HG02642 (cell line): Measurements from ENCODE around the gene CREB3L4.
A peak's percentile ranks its signal among the peaks of the same experiment; 100 is the strongest.
"Not testable (repeated sequence)": the region's sequence is repeated elsewhere in the genome, so short reads cannot be mapped to it uniquely, and the experiment has no call there.

Experiments used
- ATAC-seq: cut with Tn5 transposase; IDR thresholded peaks from one replicate; pipeline ENCODE4 v1.9.1; 2021; ENCODE audit warnings: mild to moderate bottlenecking; ENCODE audit not compliant: unreplicated experiment, poor library complexity

Gene CREB3L4

DNA sequence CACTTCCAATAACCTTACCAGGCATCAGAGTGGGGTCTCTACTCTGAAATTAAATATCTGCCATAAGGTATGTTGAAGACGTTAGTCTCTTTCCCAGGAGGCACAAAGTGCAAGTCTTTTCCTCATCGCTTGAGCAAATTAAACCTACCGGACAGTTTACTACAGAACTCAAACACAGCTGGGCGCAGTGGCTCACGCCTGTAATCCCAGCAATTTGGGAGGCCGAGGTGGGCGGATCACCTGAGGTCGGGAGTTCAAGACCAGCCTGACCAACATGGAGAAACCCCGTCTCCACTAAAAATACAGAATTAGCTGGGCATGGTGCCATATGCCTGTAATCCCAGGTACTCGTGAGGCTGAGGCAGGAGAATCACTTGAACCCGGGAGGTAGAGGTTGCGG lies 11.4 kb downstream of the CREB3L4 start:
- not testable (repeated sequence) for ATAC-seq

DNA sequence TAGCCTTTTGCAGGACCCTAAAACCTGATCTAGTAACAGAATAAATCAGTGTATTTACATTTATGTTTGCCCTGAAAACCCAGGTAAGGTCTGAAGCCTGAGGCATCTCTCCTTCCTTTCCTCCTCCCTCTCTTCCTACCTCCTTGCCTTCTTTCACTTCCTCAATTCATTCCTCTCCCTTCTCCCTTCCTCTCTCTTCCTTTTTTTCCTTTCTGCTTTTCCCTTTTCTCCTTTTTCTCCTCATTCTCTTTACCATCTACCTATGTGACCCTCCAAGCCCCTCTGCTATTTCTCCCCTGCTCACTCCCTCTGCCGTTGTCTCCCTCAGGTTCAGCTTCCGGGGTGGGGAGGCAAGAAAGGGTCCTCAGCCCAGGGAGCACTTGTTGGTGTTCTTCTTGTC lies 14.0 kb downstream of the CREB3L4 start:
- ATAC-seq: not testable (repeated sequence)

DNA sequence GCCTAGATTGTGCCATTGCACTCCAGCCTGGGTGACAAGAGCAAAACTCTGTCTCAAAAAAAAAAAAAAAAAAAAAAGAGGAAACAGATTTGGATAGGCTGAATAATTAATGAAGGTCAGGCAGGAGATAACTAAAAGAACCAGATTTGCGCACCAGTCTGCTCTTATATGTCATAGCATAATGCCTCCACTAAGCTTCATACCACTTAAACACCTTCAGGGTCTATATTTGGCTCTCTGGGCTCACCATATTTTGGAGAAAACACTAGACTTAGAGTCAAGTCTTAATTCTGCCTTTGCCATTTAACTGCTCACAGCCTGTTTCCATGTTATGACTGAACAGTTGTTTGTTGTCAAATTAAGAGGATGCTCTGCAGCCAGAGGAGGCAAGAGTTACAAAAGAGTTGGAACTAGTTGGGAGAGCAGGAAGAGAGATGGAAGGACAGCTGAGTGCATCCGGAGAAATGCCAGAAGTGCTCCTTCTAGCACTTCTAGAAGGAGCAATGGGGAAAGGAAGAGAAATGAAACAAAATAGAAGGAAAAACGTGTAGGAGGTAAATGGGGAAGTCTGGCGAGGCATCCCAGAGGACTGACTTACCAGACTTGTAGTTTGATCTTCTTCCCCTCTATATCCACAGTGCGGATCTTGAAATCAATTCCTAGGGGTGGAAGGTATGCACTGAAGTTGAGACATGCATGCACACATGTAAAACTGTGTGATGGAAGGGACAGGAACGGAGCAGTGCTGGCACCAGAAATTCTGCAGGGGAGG lies 16.6 kb downstream of the CREB3L4 start:
- no peak for ATAC-seq

DNA sequence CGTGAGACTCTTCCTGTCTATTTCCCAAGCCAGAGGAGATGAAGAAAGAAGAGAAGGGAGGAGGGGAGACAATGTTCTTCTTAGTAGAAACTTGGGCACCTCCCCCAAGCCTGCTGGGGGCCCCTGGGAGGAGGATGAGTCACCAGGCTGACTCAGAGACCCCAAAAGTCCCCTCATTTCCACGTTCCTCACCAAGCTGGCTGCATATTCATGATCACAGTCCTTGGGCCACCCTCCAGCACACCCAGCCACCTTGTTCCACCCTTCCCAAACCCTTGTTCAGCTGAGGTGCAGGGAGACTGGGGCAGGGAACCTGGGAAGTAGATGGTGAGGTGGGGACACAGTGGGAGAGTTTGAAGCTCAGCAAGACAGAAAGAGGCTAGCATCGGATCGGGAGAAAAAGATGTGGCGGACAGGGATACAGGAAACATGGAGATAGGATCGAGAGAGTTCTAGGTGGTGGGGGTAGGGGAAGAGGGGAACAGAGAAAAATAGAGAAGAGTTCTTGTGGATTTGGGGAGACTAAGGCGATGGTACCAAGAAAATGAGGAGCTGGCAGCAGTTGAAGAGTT lies 17.7 kb downstream of the CREB3L4 start:
- no peak for ATAC-seq

DNA sequence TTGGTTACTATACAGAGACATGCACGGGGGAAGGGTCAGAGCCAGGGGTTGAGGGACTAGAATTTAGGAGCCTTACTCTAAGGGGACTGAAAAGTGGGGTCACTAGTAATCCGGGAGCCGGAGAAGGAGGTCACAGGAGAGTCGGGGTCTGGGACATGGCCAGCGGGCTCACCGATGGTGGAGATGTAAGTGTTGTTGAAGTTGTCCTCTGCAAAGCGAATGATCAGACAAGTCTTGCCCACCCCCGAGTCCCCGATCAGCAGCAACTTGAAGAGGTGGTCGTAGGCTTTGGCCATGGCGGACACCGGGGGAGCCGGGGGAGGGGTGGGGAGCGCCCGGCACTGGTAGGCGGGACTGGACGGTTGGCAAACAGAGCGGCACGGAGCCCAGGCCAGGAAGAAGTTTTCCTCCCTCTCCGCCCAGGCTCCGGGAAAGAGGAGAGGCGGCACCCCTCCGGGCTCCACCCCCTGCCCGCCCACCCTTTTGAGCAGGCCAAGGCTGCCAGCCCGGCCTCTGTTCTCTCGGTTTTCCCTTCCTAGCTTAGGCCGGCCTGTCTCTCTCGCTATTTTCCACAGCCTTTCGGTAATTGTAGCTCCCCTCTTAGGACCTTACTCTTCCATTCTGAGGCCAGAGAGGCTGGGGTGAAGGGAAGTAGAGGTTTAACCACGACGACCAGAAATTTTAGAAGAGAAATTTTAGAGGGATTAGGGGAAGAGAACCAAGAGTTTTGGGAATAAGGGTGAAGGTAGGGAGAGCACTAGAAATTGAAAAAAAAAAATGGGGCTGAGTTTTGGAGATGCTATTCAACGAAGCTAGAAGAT lies 18.4 kb downstream of the CREB3L4 start, which contains the start of gene RAB13:
TSS of gene RAB13 (minus strand) at position 399 of the 821 bp plus-strand sequence. CDS start at position 296, 103 bp downstream.
- ATAC-seq: no peak

DNA sequence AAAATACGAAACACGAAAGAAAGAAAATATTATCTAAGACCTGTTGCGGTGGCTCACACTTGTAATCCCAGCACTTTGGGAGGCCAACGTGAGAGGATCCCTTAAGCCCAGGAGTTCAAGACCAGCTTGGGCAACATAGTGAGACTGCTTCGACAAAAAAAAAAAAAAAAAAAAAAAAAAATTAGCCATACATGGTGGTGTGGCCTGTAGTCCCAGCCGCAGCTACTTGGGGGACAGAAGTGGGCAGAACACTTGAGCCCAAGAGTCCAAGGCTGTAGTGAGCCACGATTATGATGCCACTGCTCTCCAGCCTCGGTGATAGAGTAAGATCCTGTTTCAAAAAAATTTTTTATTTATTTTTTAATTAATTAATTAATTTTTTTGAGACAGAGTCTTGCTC lies 19.9 kb downstream of the CREB3L4 start:
- no peak for ATAC-seq

DNA sequence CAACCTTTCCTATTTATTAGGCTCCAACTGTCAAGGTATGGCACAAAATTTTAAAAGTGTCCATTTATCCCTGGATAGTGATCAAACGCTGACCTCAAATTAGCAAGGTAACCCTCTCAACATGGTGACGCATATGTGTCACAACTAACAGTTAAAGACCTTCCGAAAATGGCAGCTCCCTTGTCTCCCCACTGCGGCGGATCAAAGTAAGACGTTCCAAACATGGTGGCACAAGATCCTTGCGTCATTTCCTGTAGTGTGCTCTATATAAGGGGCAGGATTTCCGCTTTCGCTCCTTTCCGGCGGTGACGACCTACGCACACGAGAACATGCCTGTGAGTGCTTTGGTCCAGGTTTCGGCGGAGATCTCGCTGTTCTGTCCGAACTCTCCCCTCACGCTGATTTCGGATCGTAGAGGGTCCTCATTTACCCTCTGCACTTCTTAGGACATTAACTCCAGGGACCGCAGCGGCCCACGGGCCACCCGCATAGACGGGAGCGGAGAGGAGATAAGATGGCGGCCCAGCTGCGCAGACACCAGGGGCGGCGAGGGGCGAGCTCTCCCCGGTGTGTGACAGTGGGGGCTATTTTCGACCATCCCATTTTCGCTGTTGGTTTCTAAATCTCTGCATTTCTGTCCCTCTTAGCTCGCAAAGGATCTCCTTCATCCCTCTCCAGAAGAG lies 22.9 kb downstream of the CREB3L4 start, which contains the start of gene RPS27:
TSS of gene RPS27 (plus strand) at position 295 of the 683 bp plus-strand sequence. CDS start at position 330, 35 bp downstream.
- ATAC-seq: peak; percentile 80

DNA sequence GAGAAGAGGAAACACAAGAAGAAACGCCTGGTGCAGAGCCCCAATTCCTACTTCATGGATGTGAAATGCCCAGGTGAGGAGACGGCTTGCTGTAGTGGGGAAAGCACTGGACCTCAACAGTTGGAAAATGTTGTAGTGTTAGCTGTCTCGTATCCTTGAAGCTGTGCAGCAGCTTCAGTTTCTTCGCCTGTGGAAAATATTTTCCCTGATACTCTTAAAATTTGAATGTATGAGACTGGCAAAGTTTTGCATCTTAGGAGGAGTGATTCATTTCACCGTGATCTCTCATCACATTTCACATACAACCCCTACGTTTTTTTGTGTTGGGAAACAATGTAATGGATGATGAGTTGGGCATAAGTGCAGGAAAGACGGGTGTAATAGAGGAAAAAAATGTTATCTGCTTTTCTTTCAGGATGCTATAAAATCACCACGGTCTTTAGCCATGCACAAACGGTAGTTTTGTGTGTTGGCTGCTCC lies 23.5 kb downstream of the CREB3L4 start:
- no peak for ATAC-seq

DNA sequence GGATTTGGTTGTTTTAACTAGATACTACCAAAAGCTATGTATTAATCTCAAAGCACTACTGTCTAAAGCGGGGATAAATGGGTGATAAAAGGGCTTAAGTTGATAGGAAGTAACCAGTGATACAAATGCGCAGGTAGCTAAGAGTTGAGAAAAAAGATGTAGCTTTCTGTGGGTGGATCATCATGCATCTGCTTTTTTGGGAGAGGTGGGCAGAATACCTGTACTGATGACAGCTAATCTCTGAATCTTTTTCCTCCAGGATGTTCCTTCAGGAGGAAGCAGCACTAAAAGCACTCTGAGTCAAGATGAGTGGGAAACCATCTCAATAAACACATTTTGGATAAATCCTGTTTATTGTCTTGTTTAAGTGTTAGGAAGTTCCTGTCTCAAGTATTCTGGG lies 24.1 kb downstream of the CREB3L4 start:
- no peak for ATAC-seq

DNA sequence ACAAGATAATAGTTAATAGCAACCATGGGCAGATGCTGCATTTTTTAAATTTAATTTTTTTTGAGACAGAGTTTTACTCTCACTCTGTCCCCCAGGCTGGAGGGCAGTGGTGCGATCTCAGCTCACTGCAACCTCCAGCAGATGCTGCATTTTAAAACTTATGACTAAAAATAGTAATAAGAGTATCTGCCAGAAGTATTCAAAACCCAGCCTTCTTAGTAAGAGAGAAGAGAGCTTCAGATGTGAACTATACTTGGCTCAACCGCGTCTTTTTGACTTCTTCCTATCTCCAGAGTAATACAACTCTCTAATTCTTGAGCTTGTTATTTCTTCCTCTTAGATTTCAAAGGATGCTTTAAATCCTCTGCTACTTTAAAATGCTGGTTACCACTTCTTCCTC lies 27.5 kb downstream of the CREB3L4 start:
- no peak for ATAC-seq

DNA sequence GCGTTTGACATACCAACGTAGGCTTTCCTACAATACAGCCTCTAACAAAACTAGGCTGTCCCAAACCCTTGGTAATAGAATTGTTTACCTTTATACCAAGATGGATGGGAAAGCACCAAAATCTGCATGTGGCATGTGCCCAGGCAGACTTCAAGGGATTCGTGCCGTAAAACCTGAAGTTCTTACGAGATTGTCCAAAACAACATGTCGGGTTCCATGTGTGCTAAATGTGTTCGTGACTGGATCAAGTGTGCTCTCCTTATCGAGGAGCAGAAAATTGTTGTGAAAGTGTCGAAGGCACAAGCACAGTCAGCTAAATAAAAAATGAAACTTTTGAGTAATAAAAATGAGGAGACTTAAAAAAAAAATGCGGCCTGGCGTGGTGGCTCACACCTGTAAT lies 27.9 kb downstream of the CREB3L4 start:
- ATAC-seq: no peak

DNA sequence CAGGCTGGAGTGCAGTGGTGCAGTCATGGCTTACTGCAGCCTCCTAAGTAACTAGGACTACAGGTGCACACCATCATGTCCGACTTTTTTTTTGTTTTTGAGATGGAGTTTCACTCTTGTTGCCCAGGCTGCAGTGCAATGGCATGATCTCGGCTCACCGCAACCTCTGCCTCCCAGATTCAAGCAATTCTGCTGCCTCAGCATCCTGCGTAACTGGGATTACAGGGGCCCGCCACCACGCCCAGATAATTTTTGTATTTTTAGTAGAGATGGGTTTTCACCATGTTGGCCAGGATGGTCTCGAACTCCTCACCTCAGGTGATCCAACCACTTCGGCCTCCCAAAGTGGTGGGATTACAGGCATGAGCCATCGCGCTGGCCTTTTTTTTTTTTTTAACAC lies 29.2 kb downstream of the CREB3L4 start:
- ATAC-seq: not testable (repeated sequence)

DNA sequence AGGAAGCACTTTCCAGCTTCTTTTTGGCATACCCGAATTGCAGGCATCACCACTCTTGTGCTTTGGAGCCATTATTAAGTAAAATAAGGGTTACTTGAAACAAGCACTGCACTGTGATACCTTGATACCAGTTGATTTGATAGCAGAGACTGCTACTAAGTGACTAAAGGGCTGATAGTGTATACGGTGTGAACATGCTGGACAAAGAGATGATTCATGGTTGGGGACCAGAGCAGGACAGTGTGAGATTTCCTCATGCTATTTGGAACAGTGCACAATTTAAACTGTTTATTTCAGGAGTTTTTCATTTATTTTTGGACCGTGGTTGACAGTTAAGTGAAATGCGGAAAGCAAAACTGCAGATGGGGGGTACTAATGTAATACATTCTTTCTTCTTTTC lies 32.7 kb downstream of the CREB3L4 start:
- no peak for ATAC-seq

DNA sequence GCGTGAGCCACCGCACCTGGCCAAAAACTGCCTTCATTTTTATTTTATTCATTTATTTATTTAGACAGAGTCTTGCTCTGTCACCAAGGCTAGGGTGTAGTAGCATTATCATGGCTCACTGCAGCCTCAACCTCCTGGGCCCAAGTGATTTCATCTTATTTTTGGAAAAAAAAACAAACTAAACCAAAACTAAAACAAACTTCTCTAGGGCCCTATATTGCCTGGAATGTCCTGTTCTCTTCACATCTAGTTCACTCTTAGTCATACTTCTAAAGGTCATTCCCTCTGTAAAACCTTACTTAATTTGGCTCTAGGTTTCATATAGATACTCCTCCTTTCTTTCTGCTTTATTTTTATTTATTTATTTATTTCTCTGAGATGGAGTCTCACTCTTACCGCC lies 38.4 kb downstream of the CREB3L4 start:
- no peak for ATAC-seq

DNA sequence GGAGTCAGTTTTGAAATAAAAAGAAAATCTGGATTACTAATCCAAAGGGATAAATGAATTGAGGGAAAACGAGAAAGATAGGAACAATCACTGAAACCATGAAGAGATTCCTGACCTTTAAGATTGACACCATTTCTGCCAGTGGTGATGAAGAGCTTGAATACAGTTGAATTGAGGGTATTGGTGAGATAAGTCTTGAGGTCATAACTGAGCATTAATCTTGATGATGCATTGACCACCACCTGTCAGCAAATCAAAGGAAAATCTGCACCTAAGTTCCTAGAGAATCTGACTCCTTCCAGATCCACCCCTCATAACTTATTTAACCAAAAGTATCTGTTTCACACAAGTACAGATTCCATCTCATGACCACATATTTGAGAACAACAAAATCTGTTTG lies 44.4 kb downstream of the CREB3L4 start:
- ATAC-seq: no peak

DNA sequence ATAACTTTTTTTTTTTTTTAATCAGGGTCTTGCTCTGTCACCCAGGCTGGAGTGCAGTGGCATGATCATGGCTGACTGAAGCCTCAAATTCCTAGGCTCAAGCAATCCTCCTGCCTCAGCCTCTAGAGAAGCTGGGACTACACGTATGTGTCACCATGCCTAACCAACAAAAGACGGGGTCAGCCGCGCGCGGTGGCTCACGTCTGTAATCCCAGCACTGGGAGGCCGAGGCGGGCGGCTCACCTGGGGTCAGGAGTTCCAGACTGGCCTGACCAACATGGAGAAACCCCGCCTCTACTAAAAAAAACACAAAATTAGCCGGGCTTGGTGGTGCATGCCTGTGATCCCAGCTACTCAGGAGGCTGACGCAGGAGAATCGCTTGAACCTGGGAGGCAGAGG lies 44.8 kb downstream of the CREB3L4 start:
- not testable (repeated sequence) for ATAC-seq

DNA sequence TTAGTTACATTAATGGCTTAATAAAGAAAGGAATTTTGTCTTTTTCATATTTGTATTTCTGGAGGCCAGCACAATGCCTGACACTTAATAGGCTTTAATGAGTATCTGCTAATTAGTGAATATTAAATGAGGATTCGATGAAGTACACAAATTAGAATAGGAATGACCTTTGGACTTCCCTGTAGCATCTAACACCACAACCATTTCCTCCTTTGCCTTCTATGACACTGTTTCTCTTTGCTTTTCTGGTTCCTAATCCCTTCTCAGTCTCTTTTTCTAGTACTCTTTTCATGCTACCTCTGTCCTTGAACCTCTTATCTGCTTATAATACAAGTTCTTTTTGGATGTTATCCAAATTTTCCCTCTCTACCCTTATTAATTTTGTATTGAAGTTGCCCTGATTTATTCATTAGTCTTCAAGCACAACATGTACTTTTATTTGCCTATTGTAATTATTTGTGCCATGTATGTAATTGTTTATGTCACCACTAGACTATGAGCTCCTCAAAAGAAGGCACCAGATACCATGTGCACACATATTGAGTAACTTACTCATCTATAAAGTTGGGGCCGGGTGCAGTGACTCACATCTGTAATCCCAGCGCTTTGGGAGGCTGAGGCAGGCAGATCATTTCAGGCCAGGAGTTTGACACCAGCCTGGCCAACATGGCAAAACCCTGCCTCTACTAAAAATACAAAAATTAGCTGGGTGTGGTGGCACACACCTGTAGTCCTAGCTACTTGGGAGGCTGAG lies 46.6 kb downstream of the CREB3L4 start:
- no peak for ATAC-seq

DNA sequence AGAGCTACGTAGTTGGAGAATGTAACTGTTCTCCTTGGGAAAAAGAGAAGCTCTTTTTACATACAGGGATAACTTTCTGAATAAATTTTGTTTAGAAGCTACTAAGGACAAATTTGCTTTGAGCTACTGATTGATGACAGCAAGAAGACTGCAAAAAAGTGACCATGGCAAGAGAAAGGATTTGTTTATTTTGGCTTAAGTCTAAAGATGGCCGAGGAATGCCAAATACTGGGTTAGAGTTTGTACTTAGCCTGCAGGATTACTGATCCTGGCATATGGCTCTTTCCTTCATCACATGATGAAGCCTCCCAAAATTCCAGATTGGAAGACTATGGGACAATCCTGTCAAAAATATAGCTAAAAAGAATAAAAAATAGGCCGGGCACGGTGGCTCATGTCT lies 51.6 kb downstream of the CREB3L4 start:
- ATAC-seq: no peak

DNA sequence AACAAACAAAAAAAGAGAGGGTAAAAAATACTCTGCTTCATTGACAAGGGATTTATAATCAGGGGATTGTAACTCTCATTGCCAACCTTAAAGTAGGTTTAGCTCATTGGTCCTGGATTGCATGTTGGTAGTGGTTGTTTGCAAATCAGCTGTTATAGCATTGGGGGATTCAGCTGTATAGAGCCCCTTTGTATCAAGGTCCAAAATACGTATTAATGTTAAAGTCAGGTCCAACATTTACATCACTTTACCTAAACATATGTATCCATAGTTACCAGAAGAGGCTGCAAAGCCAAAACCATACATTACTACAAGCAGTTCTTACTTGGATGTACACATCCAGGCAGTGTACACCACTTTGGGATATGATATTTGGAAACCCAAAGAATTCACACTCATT lies 52.2 kb downstream of the CREB3L4 start:
- no peak for ATAC-seq
